GM21576 (cell line): ENCODE measurements around the gene RBM38.
"Not testable (repeated sequence)": the region's sequence is repeated elsewhere in the genome, so short reads cannot be mapped to it uniquely, and the experiment has no call there.

Experiments used
- ATAC-seq: cut with Tn5 transposase; IDR thresholded peaks from one replicate; pipeline ENCODE4 v1.9.1; 2021; ENCODE audit warnings: mild to moderate bottlenecking, moderate library complexity; ENCODE audit not compliant: unreplicated experiment

Gene RBM38

DNA sequence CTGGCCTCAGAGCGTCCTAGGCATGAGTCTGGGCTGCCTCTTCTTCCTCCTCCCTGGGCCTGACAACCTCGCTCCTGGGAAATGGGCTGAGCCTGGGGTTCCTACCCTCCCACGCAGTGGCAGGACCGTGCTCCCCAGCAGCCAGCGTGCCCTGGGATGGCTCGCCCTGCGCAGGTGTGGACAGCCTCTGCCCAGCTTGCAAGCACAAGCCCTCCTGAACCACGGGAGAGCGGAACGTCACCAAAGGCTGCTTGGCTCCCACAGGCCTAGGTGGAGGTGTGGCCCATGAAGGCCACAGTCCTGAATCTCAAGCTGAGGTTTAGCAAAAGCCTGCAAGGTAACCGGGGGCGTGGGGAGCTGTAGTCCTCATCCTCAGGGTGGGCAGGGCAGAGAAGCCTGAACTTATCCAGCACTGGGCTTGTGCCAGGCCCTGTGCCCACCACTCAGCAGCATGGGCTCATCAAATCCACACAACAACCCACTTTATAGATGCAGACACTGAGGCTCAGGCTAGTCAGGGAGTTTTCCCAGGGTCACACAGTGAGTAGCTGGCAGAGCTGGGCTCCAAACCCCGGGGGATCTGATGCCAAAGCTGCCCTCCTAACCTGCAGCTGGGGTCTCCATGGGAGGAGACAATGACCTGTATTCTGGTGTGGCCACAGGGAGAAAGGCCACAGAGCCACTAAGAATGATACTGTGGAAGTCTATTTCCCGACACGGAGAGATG, 25.3 kb downstream of the RBM38 start:
- no peak for ATAC-seq

DNA sequence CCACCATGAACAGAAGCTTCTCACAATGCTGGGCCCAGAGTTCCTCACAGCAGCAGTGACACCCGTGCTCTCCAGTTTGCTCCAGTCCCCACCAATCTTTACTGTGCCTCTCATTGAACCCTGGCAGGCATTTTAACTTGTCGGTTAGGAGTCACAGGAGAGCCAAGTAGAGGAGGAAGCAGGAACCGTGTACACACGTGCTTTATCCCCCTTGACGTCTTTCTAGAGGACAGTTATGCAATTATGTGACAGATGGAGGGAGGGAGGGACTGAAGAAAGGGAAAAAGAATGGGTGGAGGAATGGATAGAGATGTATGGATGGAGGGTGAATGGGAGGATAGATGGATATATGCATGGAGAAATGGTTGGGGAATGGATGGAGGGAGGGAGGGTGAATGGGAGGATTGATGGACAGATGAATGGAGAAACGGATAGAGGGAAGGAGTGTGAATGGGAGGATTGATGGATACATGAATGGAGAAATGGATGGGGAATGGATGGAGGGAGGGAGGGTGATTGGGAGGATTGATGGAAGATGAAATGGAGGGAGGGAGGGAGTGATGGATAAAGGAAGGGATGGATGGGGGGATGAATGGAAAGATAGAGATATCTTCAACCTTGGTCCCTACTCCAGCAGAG, 26.0 kb downstream of the RBM38 start:
- ATAC-seq: no peak

DNA sequence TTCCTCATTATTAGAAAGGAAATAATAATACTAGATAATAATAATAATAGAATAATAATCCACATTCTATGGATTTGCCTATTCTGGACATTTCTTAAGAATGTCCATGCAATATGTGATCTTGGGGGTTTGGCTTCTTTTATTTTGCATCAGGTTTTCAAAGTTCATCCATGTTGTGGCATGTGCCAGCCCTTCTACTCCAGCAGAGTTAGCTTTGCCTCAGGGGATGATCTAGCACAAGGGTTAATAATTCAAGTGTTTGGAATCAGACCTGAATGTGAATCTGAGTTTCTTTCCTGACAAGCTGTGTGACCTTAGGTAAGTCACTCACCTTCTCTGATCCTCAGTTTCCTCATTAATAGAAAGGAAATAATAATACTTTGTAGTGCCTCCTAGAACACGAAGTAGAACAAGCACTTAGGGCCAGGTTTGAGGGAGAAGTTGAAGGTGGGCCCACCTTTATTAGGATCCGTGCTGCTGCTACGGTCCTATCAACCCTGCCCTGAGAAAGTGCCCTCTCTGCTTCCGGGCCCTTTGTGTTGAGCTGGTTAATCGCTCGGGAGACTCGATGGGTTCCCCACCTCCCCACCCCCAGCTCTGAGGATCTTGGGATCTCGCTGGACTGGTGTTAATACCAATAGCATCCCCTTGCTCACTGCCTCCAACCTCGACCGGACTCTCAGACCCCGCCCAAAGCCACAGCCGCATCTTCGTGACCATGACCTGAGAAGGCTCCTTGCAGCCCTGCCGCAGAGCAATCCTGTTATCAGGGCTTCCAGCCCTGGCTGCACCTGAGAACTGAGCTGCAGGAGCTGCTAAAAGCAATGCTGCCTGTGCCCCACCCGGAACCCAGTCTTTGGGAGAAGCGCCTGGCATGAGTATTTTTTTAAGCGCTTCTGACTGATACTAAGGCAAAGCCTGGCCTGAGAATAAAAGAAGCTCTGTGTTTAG, 26.9 kb downstream of the RBM38 start:
- ATAC-seq: no peak

DNA sequence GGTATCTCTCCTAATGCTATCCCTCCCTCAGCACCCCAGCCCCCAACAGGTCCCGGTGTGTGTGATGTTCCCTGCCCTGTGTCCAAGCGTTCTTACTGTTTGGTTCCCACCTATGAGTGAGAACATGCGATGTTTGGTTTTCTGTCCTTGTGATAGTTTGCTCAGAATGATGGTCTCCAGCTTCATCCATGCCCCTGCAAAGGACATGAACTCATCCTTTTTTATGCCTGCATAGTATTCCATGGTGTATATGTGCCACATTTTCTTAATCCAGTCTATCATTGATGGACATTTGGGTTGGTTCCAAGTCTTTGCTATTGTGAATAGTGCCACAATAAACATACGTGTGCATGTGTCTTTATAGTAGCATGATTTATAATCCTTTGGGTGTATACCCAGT, 28.3 kb downstream of the RBM38 start:
- ATAC-seq: not testable (repeated sequence)

DNA sequence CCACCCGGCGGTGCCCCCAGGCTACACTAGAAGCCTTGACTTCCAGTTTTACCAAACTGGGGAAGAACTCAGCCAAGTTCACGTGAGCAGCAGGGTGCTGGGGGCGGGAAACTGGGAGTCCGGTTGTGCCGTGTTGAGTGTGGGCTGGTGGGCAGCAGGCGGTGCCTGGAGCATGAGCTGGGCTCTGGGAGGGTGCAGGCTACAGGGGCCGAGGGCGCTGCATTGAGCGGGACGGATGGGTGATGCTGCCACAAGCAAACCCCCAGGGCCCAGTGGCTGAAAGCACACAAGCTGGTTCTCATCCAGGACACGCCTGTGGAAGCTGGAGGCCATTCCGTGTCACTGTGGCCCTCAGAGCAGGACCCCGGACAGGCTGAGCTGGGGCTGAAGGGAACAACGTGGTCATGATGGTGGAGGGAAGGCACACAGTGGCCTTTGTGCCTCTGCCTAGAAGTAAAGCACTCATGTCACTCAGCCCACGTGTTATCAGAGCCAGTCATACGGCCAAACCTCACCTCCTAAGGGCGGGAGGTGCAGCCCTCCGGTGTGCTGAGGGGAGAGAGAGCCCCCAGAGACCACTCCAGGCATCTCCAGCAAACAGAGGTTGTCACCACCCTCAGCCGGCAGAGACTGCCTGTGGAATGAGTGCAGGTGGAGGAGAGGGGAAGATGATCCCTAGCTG, 29.5 kb downstream of the RBM38 start:
- no peak for ATAC-seq

DNA sequence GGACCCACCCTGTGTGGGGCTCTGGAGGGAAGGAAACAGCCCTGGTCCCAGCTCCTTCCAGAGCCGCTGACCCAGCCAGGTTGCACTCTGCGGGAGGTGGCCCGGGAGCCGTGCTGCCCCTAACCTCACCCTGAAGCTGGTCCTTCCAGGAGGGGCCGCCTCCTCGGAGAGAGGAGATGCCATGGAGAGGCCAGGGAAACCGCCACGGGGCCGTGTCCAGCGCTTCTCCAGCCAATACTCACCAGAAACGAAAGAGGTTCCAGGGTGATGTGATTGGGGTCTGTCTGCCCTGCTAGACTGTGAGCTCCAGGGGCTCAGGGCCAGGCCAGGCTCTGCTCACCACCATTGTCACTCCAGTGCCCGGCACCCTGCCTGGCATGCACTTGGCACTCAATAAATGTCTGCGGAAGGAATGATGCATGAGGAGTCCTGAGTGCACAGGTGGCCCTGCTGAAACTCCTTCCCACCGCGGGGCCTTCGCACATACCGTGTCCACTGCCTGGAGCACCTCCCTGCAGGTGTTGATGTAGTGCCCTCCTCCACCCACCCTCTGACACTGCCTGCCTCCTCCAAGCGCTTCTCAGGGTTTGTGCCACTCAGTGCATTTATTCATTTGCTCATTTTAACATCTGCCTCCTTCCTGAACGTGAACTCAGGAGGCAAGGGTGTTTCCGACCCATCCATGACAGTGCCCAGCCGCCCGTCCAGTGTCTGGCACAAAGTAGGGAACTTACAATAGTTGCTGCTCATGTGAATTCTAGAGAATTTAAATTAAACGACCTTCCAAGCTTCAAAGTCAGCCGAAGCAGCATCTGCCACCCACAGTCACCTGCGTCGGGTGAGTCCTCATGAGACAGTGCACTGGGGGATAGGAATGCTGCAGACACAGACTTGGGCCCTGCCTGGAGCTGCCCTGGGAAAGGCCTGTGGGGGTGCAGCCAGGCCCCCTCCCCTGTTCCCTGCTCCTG, 30.3 kb downstream of the RBM38 start:
- no peak for ATAC-seq

DNA sequence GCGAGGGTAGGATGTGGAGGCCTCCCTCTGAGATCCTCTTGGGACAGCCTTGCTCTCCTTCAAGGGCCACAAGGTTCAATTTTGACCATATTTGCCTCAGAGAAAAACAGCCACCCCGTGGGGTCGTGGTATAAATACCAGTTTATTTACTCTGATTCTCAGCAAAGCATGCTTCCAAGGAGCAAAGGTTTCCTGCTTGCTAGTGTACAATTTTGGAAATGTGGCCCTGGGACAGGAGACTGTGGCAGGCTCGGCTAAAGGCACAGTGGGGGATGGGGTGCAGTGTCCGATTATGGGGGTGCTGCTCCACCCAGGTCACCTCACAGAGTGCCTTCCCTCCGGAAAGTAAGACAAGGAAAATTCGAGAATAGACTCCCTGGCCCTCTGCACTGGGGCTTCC, 31.1 kb downstream of the RBM38 start:
- no peak for ATAC-seq

DNA sequence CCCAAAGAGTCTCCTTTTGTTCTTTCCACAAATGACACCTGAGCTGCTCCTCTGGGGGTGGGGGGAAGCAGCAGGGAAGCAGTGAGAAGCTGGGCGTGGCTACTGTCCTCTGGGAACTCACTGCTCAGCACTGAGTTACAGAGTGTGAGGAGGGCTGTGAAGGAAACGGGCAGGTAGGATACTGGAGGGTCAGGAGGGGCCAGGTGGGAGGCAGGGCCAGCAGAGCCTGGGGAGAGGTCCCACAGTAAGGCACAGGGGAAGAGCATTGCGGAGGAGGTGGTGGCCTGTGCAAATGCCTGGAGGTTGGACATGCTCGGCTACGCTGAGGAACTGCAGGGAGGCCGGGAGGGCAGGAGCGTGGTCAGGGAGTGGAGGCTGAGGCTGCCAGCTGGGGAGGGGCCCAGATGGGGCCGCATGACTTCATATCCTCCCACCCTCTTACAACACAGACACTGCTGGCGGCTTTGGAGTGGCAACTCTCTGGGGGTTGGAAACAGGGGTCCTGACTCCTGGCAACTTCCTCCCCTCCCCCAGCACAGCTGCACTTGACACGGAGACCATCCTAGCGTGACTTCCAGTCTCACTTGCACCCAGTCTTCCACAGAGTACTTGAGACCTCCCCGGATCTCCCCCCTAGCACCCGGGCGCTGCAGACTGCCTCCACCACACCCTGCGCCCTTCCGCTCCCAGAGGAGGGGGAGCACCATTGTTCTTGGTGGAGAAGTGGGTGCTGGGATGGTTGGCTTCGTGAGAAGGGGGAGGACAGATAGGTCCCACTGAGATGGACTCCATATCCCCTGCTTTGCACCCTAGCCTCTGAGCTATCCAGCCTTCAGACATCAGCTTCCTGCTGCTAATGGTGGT, 34.2 kb downstream of the RBM38 start:
- no peak for ATAC-seq

DNA sequence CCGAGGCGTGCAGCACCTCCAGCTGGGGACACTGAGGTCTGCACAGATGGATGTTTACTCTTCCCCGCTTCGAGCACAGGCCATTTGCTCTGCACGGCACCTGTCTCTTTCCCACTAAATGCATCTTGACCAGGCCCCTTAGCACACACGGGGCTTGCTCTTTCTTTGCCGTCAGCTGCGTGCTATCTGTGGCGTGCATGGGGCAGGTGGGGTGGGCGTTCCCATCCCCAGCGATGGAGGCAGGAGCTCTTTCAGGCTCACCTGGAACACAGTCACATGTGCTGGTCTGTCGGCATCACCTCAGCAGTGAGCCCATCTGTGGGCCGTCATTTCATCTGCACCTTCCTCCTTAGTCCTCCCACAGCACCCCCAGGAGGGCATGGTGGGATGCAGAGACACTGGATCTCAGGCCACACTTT, 35.1 kb downstream of the RBM38 start:
- ATAC-seq: no peak

DNA sequence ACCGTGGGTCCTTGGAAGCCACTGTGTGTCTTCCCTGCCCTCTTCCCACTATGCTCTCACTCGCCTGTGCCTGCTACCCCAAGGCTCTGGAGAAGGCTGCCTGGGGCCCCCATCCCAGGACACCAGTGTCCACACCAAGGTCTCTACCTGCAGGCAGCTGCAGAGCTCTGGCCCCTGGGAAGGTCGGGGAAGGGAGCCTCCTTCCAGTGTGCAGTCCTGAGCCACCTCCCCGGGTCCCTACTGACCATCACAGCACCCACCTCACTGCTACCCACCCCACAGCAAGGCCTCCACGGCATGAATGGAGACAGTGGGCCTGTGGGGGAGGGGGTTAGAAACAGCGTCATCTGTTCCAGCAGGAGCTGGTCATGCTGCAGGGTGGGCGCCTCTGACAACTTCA, 35.6 kb downstream of the RBM38 start:
- no peak for ATAC-seq

DNA sequence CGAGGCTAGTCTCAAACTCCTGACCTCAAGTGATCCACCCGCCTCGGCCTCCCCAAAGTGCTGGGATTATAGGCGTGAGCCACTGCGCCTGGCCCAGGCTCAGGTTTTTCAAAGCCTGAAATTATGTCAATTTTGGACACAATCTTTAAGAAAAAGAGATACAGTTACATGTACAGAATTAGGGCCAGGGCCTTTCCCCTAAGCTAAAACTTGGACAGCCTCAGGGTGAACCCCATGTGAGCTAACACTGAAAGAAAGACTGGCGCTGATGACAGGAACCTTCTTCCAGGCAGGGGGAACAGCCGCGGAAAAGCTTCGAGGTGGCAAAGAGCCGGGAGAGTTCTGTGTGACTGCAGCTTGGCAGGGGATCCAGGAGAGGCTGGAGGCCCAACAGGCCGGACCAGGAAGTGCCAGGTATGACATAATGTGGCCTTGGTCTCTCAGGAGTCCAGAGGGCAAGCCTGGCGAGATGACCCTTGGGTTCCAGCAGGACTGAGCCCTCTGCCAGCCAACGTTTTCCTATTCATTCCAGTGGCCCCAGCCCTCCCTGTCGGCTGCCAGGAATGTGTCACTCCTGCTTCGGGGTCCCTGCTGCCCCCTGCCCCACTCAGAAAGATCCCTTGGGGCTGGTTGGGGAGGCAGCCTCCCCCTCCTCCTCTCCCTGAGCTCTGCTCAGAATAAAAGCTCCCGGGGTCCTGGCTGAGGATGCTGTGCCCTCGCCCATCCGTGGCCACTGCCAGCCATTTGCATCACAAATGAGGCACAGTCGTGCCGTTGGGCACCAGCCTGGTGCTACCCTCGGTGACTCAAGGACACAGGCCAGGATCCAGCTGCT, 37.3 kb downstream of the RBM38 start:
- no peak for ATAC-seq

DNA sequence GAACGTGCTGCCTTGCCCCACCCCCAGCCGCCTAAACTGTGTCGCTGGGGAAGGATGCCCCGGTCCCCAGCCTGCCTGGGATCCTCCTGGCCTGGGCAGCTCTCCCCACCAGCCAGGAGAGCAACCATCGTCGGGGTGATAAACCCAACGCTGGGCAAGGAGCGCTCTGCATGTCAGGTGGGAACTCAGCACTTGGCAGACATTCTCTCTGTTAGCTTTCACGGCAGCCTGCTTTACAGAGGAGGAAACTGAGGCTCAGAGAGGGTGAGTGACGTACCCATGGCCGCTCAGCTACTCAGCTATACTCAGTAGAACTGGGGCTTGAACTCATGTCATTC, 37.9 kb downstream of the RBM38 start:
- no peak for ATAC-seq

DNA sequence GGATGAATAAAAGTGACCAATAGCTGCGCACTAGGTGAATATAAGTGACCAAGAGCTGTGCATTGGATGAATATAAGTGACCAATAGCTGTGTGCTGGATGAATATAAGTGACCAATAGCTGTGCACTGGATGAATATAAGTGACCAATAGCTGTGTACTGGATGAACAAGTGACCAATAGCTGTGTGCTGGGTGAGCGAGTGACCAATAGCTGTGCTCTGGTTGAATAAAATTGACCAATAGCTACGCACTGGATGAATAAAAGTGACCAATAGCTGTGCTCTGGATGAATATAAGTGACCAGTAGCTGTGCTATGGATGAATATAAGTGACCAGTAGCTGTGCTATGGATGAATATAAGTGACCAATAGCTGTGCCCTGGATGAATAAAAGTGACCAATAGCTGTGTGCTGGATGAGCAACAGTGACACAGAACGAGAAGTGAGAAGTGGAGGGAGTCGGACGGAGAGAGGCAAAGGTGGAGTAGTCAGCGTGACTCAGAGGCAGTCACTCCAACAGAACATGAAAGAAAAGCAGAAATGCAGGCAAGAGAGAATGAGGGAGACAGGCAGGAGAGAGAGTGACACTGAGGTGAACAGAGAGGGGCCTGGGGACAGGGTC, 38.5 kb downstream of the RBM38 start:
- ATAC-seq: no peak

DNA sequence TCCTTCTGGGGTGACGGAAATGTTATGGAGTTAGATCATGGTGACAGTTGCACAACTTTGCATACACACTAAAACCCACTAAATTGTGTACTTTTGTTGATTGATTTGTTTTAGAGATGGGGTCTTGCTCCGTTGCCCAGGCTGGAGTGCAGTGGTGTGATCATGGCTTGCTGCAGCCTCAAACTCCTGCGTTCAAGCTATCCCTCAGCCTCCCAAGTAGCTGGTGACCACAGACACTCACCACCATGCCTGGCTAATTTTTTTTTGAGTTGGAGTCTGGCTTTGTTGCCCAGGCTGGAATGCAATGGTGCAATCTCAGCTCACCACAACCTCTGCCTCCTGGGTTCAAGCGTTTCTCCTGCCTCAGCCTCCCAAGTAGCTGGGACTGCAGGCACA, 39.0 kb downstream of the RBM38 start:
- ATAC-seq: not testable (repeated sequence)

DNA sequence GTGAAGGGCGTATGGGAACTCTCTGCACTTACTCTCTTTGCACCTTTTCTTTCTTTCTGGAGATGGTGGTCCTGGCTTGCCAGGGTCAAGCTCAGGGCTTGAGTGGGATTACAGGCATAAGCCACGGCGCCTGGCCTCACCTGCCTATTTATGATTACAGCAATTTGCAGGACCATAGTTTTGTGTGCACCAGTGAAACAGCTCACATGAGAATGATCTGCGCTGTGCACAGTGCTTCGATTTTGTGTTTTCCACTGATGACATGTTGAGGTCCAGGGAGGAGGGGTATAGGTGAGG, 40.3 kb downstream of the RBM38 start:
- no peak for ATAC-seq

DNA sequence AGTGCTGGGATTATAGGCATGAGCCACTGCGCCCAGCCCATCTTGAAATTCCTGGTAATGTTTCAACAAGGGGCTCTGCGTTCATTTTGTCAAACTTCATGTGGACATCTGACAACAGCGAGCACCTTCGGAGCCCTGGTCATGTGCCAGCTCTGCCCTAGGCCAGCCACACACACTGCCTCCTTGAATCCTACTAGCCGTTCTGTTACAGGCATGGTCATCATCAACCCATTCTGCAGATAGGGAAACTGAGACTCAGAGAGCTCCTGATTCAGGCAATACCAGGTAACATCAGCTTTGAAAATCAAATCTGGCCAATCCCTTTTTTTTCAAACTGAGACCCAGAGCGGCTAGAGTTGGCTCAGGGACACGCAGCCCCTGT, 41.3 kb downstream of the RBM38 start:
- no peak for ATAC-seq

DNA sequence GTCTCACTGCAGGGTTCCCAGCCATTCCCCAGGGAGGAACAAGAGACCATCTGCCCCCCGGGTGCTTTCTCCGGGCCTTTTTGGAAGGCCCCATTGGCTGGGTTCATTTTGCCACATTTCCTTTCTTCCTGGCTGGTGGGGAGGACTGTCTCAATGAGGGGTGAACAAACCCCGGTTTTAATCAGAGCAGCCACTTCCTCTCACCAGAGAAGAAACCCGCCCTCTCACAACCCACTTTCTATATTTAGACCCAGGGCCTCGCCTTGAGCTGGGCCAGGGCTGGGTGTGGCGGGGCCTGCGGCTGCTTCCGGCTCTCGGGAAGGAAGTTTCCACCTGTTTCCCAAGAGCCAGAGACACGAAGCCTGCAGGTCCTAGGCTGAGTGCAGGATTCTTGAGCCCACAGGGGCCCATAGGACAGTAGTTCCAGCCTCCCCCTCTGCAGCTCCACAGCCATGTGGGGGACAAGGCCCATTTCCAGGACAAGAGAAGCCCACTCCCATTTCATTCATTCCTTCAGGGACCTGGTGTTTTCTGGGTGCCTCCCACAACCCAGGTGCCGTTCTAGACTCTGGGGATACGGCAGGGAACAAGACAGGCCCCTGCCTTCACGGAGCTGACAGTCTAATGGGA, 41.8 kb downstream of the RBM38 start:
- ATAC-seq: peak; percentile 94
